ENCODE data around the gene HIGD1B.

HIGD1B gene

GRCh38 chr17:44865931-44866330, 18.2 kb downstream of the HIGD1B start:
- TF ChIP-seq TAF1 (IDR thresholded peaks at IDR 0.05; ENCODE audit: borderline replicate concordance, insufficient read depth, low read length) = no peak
- TF ChIP-seq FOXP2 (optimal IDR thresholded peaks at IDR 0.05; ENCODE audit: borderline replicate concordance, extremely low read depth, extremely low read length, insufficient read depth) = no peak
- TF ChIP-seq POLR2AphosphoS5 (IDR thresholded peaks at IDR 0.05; ENCODE audit: low read depth, low read length) = no peak
- no peak for TF ChIP-seq REST (IDR thresholded peaks at IDR 0.05; ENCODE audit: insufficient read depth in 1 of 2, low read depth in 2 of 2, low read length in 2 of 2)
- TF ChIP-seq SIN3A (IDR thresholded peaks at IDR 0.05; ENCODE audit: borderline replicate concordance, insufficient read depth, low read length) = no peak

GRCh38 chr17:44867841-44868240, 20.2 kb downstream of the HIGD1B start:
- no peak for TF ChIP-seq REST (IDR thresholded peaks at IDR 0.05; ENCODE audit: insufficient read depth in 1 of 2, low read depth in 2 of 2, low read length in 2 of 2)
- TF ChIP-seq POLR2AphosphoS5 (IDR thresholded peaks at IDR 0.05; ENCODE audit: low read depth, low read length) = no peak
- no peak for TF ChIP-seq TAF1 (IDR thresholded peaks at IDR 0.05; ENCODE audit: borderline replicate concordance, insufficient read depth, low read length)
- TF ChIP-seq FOXP2 (optimal IDR thresholded peaks at IDR 0.05; ENCODE audit: borderline replicate concordance, extremely low read depth, extremely low read length, insufficient read depth) = no peak
- no peak for TF ChIP-seq SIN3A (IDR thresholded peaks at IDR 0.05; ENCODE audit: borderline replicate concordance, insufficient read depth, low read length)

GRCh38 chr17:44871556-44871955, 23.9 kb downstream of the HIGD1B start:
- TF ChIP-seq TAF1 (IDR thresholded peaks at IDR 0.05; ENCODE audit: borderline replicate concordance, insufficient read depth, low read length) (no peak), FOXP2 (optimal IDR thresholded peaks at IDR 0.05; ENCODE audit: borderline replicate concordance, extremely low read depth, extremely low read length, insufficient read depth) (no peak), SIN3A (IDR thresholded peaks at IDR 0.05; ENCODE audit: borderline replicate concordance, insufficient read depth, low read length) (no peak), REST (IDR thresholded peaks at IDR 0.05; ENCODE audit: insufficient read depth in 1 of 2, low read depth in 2 of 2, low read length in 2 of 2) (no peak), POLR2AphosphoS5 (IDR thresholded peaks at IDR 0.05; ENCODE audit: low read depth, low read length) (no peak)

- TF ChIP-seq POLR2AphosphoS5 (IDR thresholded peaks at IDR 0.05; ENCODE audit: low read depth, low read length) (no peak), REST (IDR thresholded peaks at IDR 0.05; ENCODE audit: insufficient read depth in 1 of 2, low read depth in 2 of 2, low read length in 2 of 2) (no peak), TAF1 (IDR thresholded peaks at IDR 0.05; ENCODE audit: borderline replicate concordance, insufficient read depth, low read length) (no peak), SIN3A (IDR thresholded peaks at IDR 0.05; ENCODE audit: borderline replicate concordance, insufficient read depth, low read length) (no peak), FOXP2 (optimal IDR thresholded peaks at IDR 0.05; ENCODE audit: borderline replicate concordance, extremely low read depth, extremely low read length, insufficient read depth) (no peak)
Measured at GRCh38 chr17:44872131-44872768, 24.6 kb downstream of the HIGD1B start.
